Stimulated activated naive CD8-positive, alpha-beta T cell treated with anti-CD3 and anti-CD28 coated beads, Interleukin-15, amount 100 ng/mL, for 72 hours (primary cell): ENCODE measurements around the gene TRAF1.
A peak's percentile ranks its signal among the peaks of the same experiment; 100 is the strongest.

ENCODE experiments used
- ATAC-seq: fragments of 150-1000 bp; cut with Tn5 transposase; 2 replicates; pipeline ENCODE4 v1.10.0; 2021; ENCODE audit warnings: mild to moderate bottlenecking, moderate library complexity
- DNase-seq, 2 donors: peaks; one replicate each; pipeline ENCODE4 v3.0.0; 2021 to 2022
- H3K27ac Mint-ChIP-seq, 2 donors: one replicate each; pipeline ENCODE4 v1.8.0; 2022; ENCODE audit warnings: mild to moderate bottlenecking in 2 of 2, mixed read lengths in 2 of 2, moderate library complexity in 2 of 2
- H3K27me3 Mint-ChIP-seq: one replicate; pipeline ENCODE4 v1.8.0; 2022; ENCODE audit warnings: mixed read lengths
- H3K4me1 Mint-ChIP-seq: one replicate; pipeline ENCODE4 v1.8.0; 2022; ENCODE audit warnings: mild to moderate bottlenecking, mixed read lengths
- H3K4me3 Mint-ChIP-seq, 2 donors: one replicate each; pipeline ENCODE4 v1.8.0; 2022; ENCODE audit warnings: mild to moderate bottlenecking in 2 of 2, mixed read lengths in 2 of 2, moderate library complexity in 1 of 2
- H3K9me3 Mint-ChIP-seq, 2 donors: one replicate each; pipeline ENCODE4 v1.8.0; 2022; ENCODE audit warnings: mixed read lengths in 2 of 2

TRAF1 gene

GRCh38 chr9:120919843-120920805 lies 6.5 kb downstream of the TRAF1 start:
- Mint-ChIP-seq H3K9me3 (no peaks in the 10 kb centered on the region), H3K4me3 (peak overlapping the region; percentile 88 to 89), H3K27ac (peak overlapping the region; percentile 89 to 94), H3K27me3 (no peaks in the 10 kb centered on the region), H3K4me1 (peaks cover 98% of the 10 kb centered on the region)
- no peak for DNase-seq
- peak; percentile 37 for ATAC-seq

- Mint-ChIP-seq H3K27ac (peak overlapping the region; percentile 89 to 97), H3K4me3 (peak overlapping the region; percentile 88 to 89), H3K9me3 (no peaks in the 10 kb centered on the region), H3K27me3 (no peaks in the 10 kb centered on the region), H3K4me1 (peaks cover 98% of the 10 kb centered on the region)
- ATAC-seq = no peak
- no peak for DNase-seq
Measured at GRCh38 chr9:120918931-120919842, 7.4 kb downstream of the TRAF1 start.

DNA sequence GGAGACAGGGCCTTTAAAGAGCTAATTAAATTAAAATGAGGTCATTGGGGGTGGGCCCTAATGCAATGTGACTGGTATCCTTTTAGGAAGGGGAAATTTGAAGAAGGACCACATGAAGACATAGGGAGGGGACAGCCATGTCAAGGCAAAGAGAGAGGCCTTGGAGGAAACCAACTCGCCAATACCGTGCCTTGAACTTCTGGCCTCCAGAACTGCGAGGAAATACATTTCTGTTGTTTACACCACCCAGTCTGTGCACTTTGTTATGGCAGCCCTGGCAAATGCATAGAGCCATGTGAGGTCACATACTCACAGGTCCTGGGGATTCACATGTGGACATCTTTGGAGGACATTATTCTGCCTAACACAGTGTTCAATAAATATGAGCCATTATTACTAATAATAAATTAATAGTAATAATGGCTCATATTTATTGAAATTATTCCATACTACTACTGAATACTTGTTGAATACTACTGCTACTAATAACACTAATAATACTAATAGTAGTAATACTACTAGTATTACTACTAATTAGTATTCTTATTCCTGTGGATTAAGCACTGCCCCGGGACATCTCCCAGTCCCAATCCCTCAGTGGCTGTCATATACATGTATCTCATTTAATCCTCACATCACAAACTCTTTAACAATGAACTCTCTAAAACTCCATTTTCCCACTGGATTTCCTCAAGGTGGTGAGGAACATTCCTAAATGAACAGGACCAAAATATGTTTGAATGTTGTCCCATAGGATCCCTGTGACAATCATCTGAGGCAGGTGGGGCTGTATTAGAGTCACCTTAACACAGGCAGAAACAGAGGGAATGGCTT lies 8.4 kb downstream of the TRAF1 start:
- H3K4me1 Mint-ChIP-seq = peaks cover 98% of the 10 kb centered on the region
- no peaks in the 10 kb centered on the region for H3K27me3 Mint-ChIP-seq
- H3K4me3 Mint-ChIP-seq = peak overlapping the region; percentile 86 to 88
- H3K27ac Mint-ChIP-seq = peak overlapping the region; percentile 85 to 97
- ATAC-seq = no peak
- DNase-seq = no peak
- H3K9me3 Mint-ChIP-seq = no peaks in the 10 kb centered on the region

DNA sequence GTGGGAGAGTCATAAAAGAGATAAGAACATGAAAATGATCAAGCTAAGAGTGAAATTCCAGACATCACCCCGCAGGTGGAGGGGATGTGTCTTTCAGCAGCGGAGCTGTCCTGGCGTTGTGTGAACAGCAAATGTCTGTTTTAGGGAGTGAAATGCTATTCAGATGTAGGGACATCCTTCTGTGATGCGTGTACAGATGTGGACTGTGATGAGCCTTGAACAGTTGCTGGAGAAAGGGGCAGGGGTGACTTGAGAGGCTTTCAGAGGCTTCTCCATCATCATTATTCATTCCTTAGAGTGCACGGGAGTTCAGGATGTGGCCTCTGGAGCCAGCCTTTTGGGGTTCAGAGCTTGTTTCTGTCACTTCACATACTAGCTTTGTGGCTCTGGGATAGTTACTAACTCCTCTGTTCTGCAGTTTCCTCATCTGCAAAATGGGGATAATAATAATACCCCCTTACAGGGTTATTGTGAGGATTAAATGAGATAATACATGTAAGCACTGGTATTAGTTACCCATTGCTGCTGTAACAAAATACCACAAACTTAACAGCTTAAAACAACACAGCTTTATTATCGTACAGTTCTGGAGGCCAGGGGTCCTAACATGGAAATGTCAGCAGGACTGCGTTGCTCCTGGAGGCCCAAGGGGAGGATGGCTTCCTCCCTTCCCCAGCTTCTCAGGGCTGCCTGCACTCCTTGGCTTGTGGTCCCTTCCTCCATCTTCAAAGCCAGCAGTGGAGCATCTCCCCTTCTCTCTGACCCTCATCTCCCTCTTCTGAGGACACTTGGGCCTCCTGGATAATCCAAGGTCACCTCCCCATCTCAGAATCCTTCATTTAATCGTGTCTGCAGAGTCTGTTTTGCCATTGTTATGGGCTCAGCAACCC lies 9.4 kb downstream of the TRAF1 start:
- H3K9me3 Mint-ChIP-seq = no peaks in the 10 kb centered on the region
- H3K27ac Mint-ChIP-seq = peak overlapping the region; percentile 84 to 86
- peaks cover 99% of the 10 kb centered on the region for H3K4me1 Mint-ChIP-seq
- no peaks in the 10 kb centered on the region for H3K27me3 Mint-ChIP-seq
- ATAC-seq (no peak), DNase-seq (no peak)
- peak overlapping the region; percentile 74 to 86 for H3K4me3 Mint-ChIP-seq

- Mint-ChIP-seq H3K4me3 (peak overlapping the region; percentile 74 to 86), H3K27ac (peak overlapping the region; percentile 4 to 88), H3K9me3 (no peaks in the 10 kb centered on the region), H3K27me3 (no peaks in the 10 kb centered on the region), H3K4me1 (peaks cover 99% of the 10 kb centered on the region)
- DNase-seq = no peak
- no peak for ATAC-seq
Measured at GRCh38 chr9:120916588-120916987, 10.0 kb downstream of the TRAF1 start.

GRCh38 chr9:120915854-120916470 lies 10.6 kb downstream of the TRAF1 start:
- Mint-ChIP-seq H3K9me3 (no peaks in the 10 kb centered on the region), H3K4me3 (peak overlapping the region; percentile 74 to 86), H3K27ac (peak overlapping the region; percentile 88 to 92), H3K4me1 (peaks cover 99% of the 10 kb centered on the region), H3K27me3 (no peaks in the 10 kb centered on the region)
- ATAC-seq (peak; percentile 79), DNase-seq (peak in 1 of 2 donors; percentile 59)

DNA sequence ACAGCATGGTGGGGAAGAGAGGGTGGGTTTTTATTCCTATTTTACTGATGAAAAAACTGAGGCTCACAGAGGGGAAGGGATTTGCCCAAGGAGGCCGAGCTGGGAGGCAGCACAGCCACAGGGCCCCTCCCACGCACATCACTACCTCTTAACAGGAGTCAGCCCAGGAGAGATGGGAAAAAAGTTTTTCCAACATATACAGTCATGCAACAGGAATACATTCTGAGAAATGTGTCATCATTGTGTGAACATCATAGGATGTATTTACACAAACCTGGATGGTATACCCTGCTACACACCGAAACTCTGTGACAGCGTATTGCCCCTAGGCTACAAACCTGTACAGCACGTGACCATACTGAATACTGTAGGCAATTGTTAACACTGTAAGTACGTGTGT lies 11.6 kb downstream of the TRAF1 start:
- Mint-ChIP-seq H3K27me3 (no peaks in the 10 kb centered on the region), H3K4me3 (no peak overlapping the region), H3K27ac (peak overlapping the region; percentile 46 to 87), H3K4me1 (peaks cover 99% of the 10 kb centered on the region), H3K9me3 (no peaks in the 10 kb centered on the region)
- no peak for DNase-seq
- no peak for ATAC-seq

- peaks cover 99% of the 10 kb centered on the region for H3K4me1 Mint-ChIP-seq
- H3K9me3 Mint-ChIP-seq = no peaks in the 10 kb centered on the region
- H3K27ac Mint-ChIP-seq = peak overlapping the region; percentile 46 to 94
- DNase-seq (no peak), ATAC-seq (no peak)
- H3K27me3 Mint-ChIP-seq = no peaks in the 10 kb centered on the region
- peak overlapping the region; percentile 33 to 37 for H3K4me3 Mint-ChIP-seq
Measured at GRCh38 chr9:120914396-120914795, 12.2 kb downstream of the TRAF1 start.

GRCh38 chr9:120913647-120914264 lies 12.8 kb downstream of the TRAF1 start:
- peak overlapping the region in 1 of 2 donors; percentile 81 for H3K27ac Mint-ChIP-seq
- peak overlapping the region in 1 of 2 donors; percentile 31 for H3K4me3 Mint-ChIP-seq
- peaks cover 99% of the 10 kb centered on the region for H3K4me1 Mint-ChIP-seq
- H3K9me3 Mint-ChIP-seq = no peaks in the 10 kb centered on the region
- H3K27me3 Mint-ChIP-seq = no peaks in the 10 kb centered on the region
- ATAC-seq (no peak), DNase-seq (no peak)

- H3K4me3 Mint-ChIP-seq = peak overlapping the region; percentile 31 to 47
- DNase-seq (no peak), ATAC-seq (no peak)
- H3K27ac Mint-ChIP-seq = peak overlapping the region; percentile 81 to 92
- H3K9me3 Mint-ChIP-seq = no peaks in the 10 kb centered on the region
- H3K27me3 Mint-ChIP-seq = no peaks in the 10 kb centered on the region
- H3K4me1 Mint-ChIP-seq = peaks cover 97% of the 10 kb centered on the region
Measured at GRCh38 chr9:120912958-120913646, 13.5 kb downstream of the TRAF1 start.

DNA sequence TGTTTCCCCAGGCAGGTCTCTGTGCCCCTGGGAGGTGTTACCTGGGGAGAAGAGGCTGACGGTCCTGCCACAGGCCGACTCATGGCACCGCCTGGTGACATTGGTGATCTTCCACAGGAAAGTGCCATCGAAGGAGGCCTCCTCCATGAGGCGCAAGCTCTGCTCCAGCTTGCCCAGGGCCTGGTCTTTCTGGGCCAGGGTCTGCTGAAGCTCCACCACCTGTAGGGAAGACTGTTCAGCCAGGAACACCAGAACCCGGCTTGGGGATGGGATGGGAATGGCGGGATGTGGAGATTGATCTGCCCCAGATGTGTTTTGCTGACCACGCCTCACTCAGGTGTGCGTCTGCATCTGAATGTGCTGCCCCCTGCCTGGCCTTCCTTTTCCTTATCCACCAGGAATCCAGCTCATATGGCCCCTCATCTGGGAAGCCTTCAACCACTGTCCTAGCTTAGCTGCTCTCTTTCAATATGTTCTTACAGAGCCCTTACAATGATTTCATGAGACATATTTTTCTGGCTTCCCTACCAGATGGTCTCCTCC lies 15.2 kb downstream of the TRAF1 start:
- no peaks in the 10 kb centered on the region for H3K9me3 Mint-ChIP-seq
- H3K4me1 Mint-ChIP-seq = peaks cover 97% of the 10 kb centered on the region
- H3K4me3 Mint-ChIP-seq = peak overlapping the region; percentile 27 to 32
- ATAC-seq (no peak), DNase-seq (no peak)
- H3K27ac Mint-ChIP-seq = peak overlapping the region; percentile 92 to 94
- H3K27me3 Mint-ChIP-seq = no peaks in the 10 kb centered on the region

DNA sequence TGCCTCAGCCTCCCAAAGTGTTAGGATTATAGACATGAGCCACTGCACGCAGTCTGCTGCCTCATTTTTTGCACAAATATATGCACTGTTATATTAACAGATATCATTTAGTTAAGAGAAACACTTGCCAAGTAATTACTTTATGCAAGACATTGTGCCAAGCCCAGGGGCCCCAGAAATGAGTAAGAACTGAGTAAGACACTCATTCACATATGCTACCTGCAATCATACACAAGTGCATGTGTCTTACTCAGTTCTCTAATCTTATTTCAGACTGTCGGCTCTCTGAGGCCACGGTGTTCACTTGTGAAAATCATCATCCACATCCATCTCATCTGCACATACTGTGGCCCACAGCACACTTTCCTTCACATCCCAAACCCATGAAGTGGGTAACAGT lies 16.0 kb downstream of the TRAF1 start:
- Mint-ChIP-seq H3K4me3 (peak overlapping the region; percentile 27 to 47), H3K9me3 (no peaks in the 10 kb centered on the region), H3K4me1 (peaks cover 97% of the 10 kb centered on the region), H3K27me3 (no peaks in the 10 kb centered on the region), H3K27ac (peak overlapping the region; percentile 86 to 94)
- DNase-seq (no peak), ATAC-seq (peak; percentile 54)

GRCh38 chr9:120909904-120910303 lies 16.7 kb downstream of the TRAF1 start:
- Mint-ChIP-seq H3K9me3 (no peaks in the 10 kb centered on the region), H3K27me3 (no peaks in the 10 kb centered on the region), H3K4me1 (peaks cover 97% of the 10 kb centered on the region), H3K4me3 (peak overlapping the region; percentile 47 to 56), H3K27ac (peak overlapping the region in 1 of 2 donors; percentile 66)
- peak; percentile 77 for ATAC-seq
- DNase-seq = peak in 1 of 2 donors; percentile 74
